IPS-15b (cell line): ENCODE measurements around the gene TBC1D22A.
A peak's percentile ranks its signal among the peaks of the same experiment; 100 is the strongest.

Source experiments
- H3K27me3 ChIP-seq: one replicate; pipeline ENCODE4 v1.6.1; 2013; ENCODE audit warnings: low read length; ENCODE audit not compliant: control insufficient read depth, insufficient read depth
- H3K36me3 ChIP-seq: one replicate; pipeline ENCODE4 v1.6.1; 2013; ENCODE audit warnings: low read length; ENCODE audit not compliant: control insufficient read depth, insufficient read depth
- H3K4me1 ChIP-seq: one replicate; pipeline ENCODE4 v1.6.1; 2013; ENCODE audit warnings: mild to moderate bottlenecking, low read length; ENCODE audit not compliant: control insufficient read depth, insufficient read depth
- H3K4me3 ChIP-seq: one replicate; pipeline ENCODE4 v1.5.1; 2013; ENCODE audit warnings: low read depth, low read length
- H3K9ac ChIP-seq: one replicate; pipeline ENCODE4 v1.6.1; 2013; ENCODE audit warnings: low read depth, mild to moderate bottlenecking, low read length
- H3K9me3 ChIP-seq: one replicate; pipeline ENCODE4 v1.6.1; 2013; ENCODE audit warnings: mild to moderate bottlenecking, low read length; ENCODE audit not compliant: control insufficient read depth, insufficient read depth

TBC1D22A gene

DNA sequence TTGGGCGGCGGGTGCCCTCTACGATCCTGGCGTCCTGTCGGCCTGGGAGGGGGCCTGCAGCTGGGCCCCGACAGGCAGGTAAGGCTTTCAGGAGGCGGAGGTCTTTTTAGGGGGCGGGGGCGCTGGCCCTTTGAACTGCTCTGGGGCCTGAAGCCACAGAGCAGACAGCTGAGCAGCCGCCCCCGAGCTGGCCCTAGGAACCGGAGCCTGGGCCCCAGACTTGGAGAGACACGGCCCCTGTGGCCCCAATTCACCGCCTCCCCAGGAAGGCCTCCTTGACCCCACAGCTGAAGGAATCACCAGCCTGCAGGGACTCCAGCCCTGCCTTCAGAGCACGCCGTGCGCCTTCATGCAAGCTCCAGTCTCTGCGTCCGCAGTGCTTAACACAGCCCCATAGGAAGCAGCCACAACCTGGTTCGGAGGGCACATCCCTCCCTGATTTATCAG lies 23.8 kb upstream of the TBC1D22A start:
- peak overlapping the region; percentile 24 for H3K9ac ChIP-seq
- H3K36me3 ChIP-seq: no peaks in the 10 kb centered on the region
- H3K4me3 ChIP-seq: peak overlapping the region; percentile 41
- no peaks in the 10 kb centered on the region for H3K27me3 ChIP-seq
- peaks cover 6% of the 10 kb centered on the region for H3K4me1 ChIP-seq
- H3K9me3 ChIP-seq: no peaks in the 10 kb centered on the region

DNA sequence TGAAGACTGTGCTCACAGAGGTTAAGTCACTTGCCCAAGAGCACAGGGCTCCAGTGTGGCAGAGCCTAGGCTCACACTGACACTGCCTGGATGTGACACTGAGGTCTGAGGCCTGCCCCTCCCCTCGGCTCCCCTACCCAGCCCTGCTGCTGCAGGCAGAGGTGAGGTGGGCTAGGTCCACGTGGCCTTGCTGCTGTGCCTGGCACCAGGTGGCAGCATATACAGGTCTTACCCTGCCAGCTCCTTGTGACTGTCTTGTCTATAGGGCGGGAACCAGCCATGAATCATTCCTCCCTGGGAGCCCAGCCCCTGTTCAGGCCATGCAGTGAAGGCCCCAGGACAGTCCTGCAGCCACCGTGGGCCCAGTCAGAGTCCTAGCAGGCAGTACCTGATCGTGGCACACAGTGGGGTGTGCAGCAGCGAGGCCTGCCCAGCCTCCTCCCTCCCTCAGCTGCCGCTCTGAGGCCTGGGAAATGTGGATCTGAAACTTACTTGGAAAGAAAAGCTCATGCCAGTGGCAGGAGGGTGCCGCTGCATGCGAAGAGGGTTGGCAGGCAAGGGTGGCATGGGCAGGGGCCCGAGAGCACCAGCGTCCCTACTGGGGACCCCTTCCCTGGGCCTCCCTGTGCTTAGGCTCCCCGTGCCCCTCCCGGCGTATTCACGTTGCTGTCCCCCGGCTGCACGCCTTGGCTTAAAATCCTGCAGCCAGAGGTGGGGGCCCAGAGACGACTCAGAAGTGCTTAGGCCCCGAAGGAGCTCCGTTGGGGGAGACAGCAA lies 23.2 kb upstream of the TBC1D22A start:
- peaks cover 6% of the 10 kb centered on the region for H3K4me1 ChIP-seq
- peak overlapping the region; percentile 41 for H3K4me3 ChIP-seq
- H3K9ac ChIP-seq: no peak overlapping the region
- no peaks in the 10 kb centered on the region for H3K36me3 ChIP-seq
- no peaks in the 10 kb centered on the region for H3K9me3 ChIP-seq
- no peaks in the 10 kb centered on the region for H3K27me3 ChIP-seq

DNA sequence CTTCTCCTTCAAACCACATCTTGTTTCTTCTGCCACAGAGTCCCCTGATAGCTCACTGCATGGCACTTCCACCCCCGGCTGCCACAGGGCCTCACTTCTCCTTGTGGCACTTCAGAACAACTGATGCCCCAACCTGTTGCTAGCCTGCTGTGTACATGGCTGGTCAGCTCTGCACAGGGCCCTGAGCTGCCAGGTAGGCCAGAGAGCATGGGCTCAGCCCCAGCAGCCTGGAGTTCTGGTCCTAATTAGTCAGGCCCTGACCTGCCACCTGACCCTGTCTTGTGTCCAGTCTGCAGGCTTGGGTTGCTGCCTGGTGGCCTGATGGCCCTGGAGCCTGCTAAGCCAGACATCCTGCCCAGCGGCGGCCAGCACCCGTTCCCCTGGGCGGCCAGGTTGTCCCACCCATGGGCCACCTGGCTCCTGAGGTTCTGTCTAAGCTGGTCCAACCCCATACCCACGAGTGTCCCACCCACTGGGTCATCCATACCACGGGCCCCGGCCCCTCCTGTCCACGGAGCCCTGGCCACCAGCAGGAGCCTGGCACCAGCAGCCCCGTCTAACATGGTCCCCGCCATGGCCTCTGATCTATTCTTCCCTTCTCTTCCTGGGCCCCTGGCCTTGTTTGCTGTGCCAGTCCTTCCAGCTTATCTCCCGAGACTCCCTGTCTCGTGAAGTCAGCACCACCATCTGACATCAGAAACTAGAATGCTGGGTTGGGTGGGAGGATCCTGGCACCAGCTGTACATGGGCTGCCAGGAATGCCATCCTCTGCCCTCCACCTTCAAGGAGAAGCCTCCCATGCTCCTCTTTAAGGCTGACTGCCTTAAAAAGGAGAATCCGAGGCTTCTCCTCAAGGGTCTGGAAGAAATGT lies 21.3 kb upstream of the TBC1D22A start:
- H3K9ac ChIP-seq: no peak overlapping the region
- no peaks in the 10 kb centered on the region for H3K27me3 ChIP-seq
- no peak overlapping the region for H3K4me3 ChIP-seq
- no peaks in the 10 kb centered on the region for H3K9me3 ChIP-seq
- H3K4me1 ChIP-seq: peaks cover 2% of the 10 kb centered on the region
- H3K36me3 ChIP-seq: no peaks in the 10 kb centered on the region

DNA sequence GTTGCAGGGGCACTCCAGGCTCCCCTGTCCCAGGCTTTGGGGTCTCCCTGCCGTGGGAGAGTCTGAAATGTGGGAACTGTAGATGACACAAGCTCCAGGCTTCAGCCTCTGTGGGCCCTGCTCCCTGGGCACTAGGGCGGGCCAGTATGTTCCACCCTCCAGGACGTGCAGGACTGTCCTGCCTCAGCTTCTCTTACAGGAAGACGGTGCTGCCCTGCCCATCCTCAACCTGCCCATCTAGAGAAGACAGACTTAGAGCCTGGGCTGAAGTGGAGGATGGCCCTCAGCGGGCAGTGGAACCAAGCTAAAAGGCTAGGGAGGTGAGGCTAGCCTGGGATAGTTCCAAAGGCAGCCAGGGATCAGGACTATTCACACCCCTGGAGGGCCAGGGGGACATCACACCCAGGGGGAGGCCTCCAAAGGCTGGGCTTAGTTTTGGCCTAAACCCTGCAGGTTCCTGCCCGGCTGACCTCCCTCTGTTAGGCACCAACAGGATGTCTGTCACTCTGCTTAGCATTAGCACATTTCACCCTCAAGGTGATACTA lies 20.4 kb upstream of the TBC1D22A start:
- Histone ChIP-seq H3K27me3 (no peaks in the 10 kb centered on the region), H3K9me3 (no peaks in the 10 kb centered on the region), H3K4me3 (no peak overlapping the region), H3K4me1 (no peaks in the 10 kb centered on the region), H3K9ac (no peak overlapping the region), H3K36me3 (no peaks in the 10 kb centered on the region)

DNA sequence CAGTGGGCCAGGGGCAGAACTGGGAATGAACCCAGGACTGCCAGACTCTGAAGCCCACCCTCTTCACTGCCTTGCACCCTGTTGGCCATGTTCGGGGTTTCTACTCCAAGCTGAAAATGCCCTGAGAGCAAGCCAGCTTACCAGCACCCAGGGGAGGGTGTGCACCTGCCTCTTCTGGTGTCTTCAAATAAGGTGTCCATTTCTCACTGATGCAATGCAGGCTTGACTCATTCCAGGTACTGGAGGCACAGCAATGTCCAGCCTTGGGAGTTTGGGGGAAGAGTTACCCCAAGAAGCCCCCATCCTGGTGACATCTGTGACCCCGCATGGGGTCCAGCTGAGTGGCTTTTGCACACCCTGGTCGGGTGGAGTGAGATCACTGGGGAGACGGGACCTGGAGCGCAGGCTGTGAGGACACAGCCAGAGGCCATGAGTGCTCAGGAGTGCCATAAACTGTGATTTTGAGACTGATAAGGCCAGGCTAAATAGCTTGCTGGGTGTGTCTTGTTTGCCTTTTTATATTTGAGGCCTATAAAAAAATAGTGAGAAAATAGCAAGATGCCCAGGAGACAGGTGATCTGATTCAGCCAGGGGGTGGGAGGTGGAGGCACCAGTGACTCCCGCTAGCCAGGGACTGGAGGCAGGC lies 19.8 kb upstream of the TBC1D22A start:
- no peaks in the 10 kb centered on the region for H3K36me3 ChIP-seq
- no peaks in the 10 kb centered on the region for H3K4me1 ChIP-seq
- H3K4me3 ChIP-seq: no peak overlapping the region
- no peaks in the 10 kb centered on the region for H3K9me3 ChIP-seq
- H3K9ac ChIP-seq: no peak overlapping the region
- no peaks in the 10 kb centered on the region for H3K27me3 ChIP-seq

DNA sequence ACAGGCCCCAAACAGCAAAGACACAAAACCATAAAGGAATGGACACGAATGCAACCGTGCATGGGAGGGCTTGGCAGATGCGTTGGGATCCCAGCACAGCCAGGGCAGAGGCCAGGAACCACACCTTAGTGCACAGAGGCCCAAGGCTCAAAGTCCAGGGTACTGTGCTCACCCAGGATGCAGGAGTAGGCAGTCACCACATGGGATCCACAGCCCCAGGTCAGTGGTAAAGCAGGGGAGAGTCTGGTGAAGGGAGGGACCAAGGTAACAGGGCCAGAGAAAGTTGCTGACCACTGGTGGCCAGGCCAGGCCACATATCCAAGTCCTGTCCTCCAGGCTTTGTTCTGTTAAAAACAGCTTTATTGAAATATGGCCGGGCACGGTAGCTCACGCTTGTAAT lies 17.9 kb upstream of the TBC1D22A start:
- Histone ChIP-seq H3K9me3 (no peaks in the 10 kb centered on the region), H3K4me3 (no peak overlapping the region), H3K36me3 (no peaks in the 10 kb centered on the region), H3K9ac (no peak overlapping the region), H3K27me3 (peaks cover 2% of the 10 kb centered on the region), H3K4me1 (no peaks in the 10 kb centered on the region)

DNA sequence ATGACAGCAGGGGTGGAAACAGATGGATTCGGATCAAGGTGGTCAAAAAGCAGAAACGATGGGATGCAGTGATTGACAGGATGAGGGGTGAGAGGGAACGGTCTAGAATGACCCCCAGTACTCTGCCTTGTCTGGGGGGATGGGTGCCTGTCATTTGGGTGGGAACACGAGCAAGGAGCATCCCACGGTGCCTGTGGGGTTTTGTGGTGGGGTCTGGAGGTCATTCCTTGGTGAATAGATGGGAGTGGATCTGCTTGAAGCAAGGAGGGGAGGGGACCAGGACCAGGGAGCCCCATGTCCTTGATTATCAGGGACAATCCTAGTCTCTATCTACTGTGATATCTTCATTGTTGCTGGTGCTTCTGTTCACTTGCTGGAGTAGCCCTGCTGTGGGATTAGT lies 16.3 kb upstream of the TBC1D22A start:
- Histone ChIP-seq H3K4me3 (no peak overlapping the region), H3K36me3 (no peaks in the 10 kb centered on the region), H3K9me3 (no peaks in the 10 kb centered on the region), H3K27me3 (peaks cover 2% of the 10 kb centered on the region), H3K9ac (no peak overlapping the region), H3K4me1 (no peaks in the 10 kb centered on the region)

DNA sequence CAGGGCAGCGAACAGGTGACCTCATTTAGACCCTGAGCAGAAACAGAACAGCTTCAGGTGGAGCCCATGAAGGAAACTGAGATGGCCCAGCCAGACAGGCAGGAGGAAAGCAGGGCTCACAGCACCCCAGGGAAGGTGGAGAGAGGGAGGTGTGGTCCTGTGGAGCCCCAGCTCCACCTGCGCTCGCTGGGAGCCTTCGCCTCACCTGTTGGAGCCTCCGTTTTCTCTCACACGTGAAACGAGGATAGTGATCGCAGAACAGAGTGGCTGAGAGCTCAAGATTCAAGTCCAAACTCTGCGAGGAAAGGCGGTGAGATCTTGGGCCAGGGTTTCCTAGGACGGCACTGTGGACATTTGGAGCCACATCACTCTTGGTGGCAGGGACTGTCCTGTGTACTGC lies 15.8 kb upstream of the TBC1D22A start:
- H3K9me3 ChIP-seq: no peaks in the 10 kb centered on the region
- H3K36me3 ChIP-seq: no peaks in the 10 kb centered on the region
- no peak overlapping the region for H3K4me3 ChIP-seq
- no peaks in the 10 kb centered on the region for H3K4me1 ChIP-seq
- H3K9ac ChIP-seq: peak overlapping the region; percentile 47
- H3K27me3 ChIP-seq: peaks cover 2% of the 10 kb centered on the region

DNA sequence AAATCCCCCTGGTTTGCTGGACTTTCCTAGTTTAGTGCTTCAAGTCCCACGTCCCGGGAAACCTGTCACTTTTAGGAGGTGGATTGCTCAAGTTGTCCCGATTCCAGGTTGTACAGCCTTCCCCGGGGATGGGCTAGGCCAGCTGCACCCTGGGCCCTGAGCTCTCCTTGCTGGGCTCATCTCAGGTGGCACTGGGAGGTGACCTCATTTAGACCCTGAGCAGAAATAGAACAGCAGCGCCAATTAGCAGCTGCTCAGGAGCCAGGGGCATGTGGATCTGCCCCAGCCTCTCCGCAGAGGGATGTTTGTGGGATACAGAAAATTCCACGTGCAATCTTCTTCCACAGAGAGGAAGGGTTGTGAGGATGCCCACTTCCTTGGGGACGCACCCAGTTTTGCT lies 14.8 kb upstream of the TBC1D22A start:
- H3K27me3 ChIP-seq: peaks cover 2% of the 10 kb centered on the region
- no peaks in the 10 kb centered on the region for H3K36me3 ChIP-seq
- no peak overlapping the region for H3K4me3 ChIP-seq
- H3K4me1 ChIP-seq: no peaks in the 10 kb centered on the region
- H3K9me3 ChIP-seq: no peaks in the 10 kb centered on the region
- no peak overlapping the region for H3K9ac ChIP-seq

DNA sequence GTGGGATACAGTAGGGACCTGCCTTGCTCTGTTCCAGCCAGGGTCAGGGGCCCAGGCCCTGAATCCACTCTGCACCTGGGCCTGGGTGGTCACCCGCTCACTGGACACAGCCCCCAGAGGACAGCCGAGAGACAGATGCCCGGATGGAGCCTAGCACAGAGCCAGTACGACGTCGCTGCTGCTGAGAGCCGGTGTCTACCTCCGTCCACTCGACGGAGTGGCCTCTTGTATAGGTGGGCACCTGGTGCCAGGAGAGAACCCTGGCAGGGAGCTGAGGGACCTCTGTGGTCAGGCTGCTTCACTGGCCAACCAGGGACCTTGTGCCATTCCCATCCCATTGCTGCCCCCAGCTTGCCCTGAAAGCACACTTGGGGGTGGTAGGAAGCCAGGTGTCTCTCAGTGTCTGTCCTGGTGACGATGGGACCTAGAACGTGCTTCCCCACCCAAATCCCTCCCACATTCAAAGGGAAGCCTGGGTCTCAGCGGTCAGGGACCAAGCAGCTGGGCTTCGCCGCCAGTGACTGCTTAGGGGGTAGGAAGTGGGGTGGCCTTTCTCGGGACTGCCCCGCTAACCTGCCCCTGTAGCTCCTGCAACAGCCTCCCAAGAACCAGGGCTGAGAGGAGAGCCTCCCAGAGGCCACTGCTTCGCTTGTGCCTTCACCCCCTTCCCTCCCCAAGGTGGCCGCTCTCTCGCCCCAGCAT lies 14.1 kb upstream of the TBC1D22A start:
- Histone ChIP-seq H3K4me1 (no peaks in the 10 kb centered on the region), H3K4me3 (no peak overlapping the region), H3K36me3 (no peaks in the 10 kb centered on the region), H3K9me3 (no peaks in the 10 kb centered on the region), H3K9ac (no peak overlapping the region), H3K27me3 (peaks cover 2% of the 10 kb centered on the region)
